ENCODE results near the gene MACROD2. TPM values are rescaled to one million over a fixed set of nuclear protein-coding genes. Genes with fewer than 3 reads are reported as not detected.

Gene MACROD2
- total and polyA plus RNA-seq, 2 of the 4 experiments (the other 2 are of a cell fraction), result not detected

GRCh38 chr20:14948416-14948815 is 953.1 kb downstream of the MACROD2 start:
- WGBS, 2 experiments (ENCODE audit: extremely low coverage in 2 of 2, insufficient read length in 1 of 2), result no CpG with 5 or more reads among the region's 3 CpGs
- no peaks in the 10 kb centered on the region for H3K79me1 ChIP-seq (ENCODE audit: low read depth in 1 of 2, low read length in 2 of 2)
- H4K20me1 ChIP-seq (ENCODE audit: insufficient read depth, low read length), result no peaks in the 10 kb centered on the region
- no peak overlapping the region for H2BK120ac ChIP-seq (ENCODE audit: low read depth, low read length)
- in situ Hi-C loops (cut with MboI; ENCODE audit: low sequenced_read_pairs) (no loop called here), intact Hi-C loops (cut with micrococcal nuclease) (no loop called here), dilution Hi-C loops (cut with HindIII; ENCODE audit: low sequenced_read_pairs, unreplicated experiment) (no loop called here)
- H3K56ac ChIP-seq (ENCODE audit: extremely low read depth, insufficient read depth, low read length), result no peak overlapping the region
- H3K9me3 ChIP-seq (ENCODE audit: control insufficient read depth, insufficient read depth, low read length), result peaks cover 5% of the 10 kb centered on the region; the same call in 1 of the 2 replicates
- H3K27me3 ChIP-seq (ENCODE audit: control insufficient read depth, insufficient read depth, low read length), result no peaks in the 10 kb centered on the region
- H3K9ac ChIP-seq (ENCODE audit: low read depth, low read length), result no peak overlapping the region
- no peak for TF ChIP-seq POLR2A (IDR thresholded peaks at IDR 0.05; ENCODE audit: low read depth, low read length)
- no peak for TF ChIP-seq FOS (IDR thresholded peaks at IDR 0.05; ENCODE audit: low read depth, low read length)
- TF ChIP-seq BHLHE40 (IDR thresholded peaks at IDR 0.05; ENCODE audit: low read depth, low read length), result no peak
- TF ChIP-seq MXI1 (IDR thresholded peaks at IDR 0.05; ENCODE audit: borderline replicate concordance, low read depth, low read length), result no peak
- no peak for TF ChIP-seq RFX5 (IDR thresholded peaks at IDR 0.05; ENCODE audit: low read depth, low read length)
- no peak for TF ChIP-seq NFE2L2 (IDR thresholded peaks at IDR 0.05; ENCODE audit: low read depth, low read length)
- no peak overlapping the region for H2BK20ac ChIP-seq (ENCODE audit: low read depth, low read length)
- no peak overlapping the region for H3K23ac ChIP-seq (ENCODE audit: low read depth, low read length)
- ChIA-PET POLR2A (ENCODE audit: unreplicated experiment) (no interaction called here), CTCF (no interaction called here)
- H4K91ac ChIP-seq (ENCODE audit: insufficient read depth, low read depth, low read length), result no peak overlapping the region
- H2AK9ac ChIP-seq (replicated peaks; ENCODE audit: low read depth, low read length, poor library complexity), result no peak overlapping the region
- H3K4me3 ChIP-seq (ENCODE audit: insufficient read depth, low read depth, low read length), result no peak overlapping the region
- no peak overlapping the region for H4K8ac ChIP-seq (ENCODE audit: low read depth in 2 of 2, low read length in 2 of 2)
- no peak overlapping the region for H3K4ac ChIP-seq (ENCODE audit: low read depth, low read length)
- no peak overlapping the region for H3K18ac ChIP-seq (ENCODE audit: low read depth, low read length)
- ATAC-seq (ENCODE audit: low read depth) (no peak), DNase-seq (no peak)
- H3K27ac ChIP-seq (ENCODE audit: insufficient read depth, low read length), result no peak overlapping the region
- H3K36me3 ChIP-seq (ENCODE audit: control insufficient read depth, insufficient read depth, low read length), result no peaks in the 10 kb centered on the region
- H4K5ac ChIP-seq (ENCODE audit: low read depth, low read length), result no peak overlapping the region
- no peaks in the 10 kb centered on the region for H3K4me1 ChIP-seq (ENCODE audit: control insufficient read depth, insufficient read depth, low read length)
- H2BK5ac ChIP-seq (ENCODE audit: low read depth, low read length, poor library complexity, severe bottlenecking), result no peak overlapping the region
- BruUV-seq (replicated peaks), result no TSS peak
- no peak overlapping the region for H3K14ac ChIP-seq (replicated peaks; ENCODE audit: low read depth, low read length)
- no peak overlapping the region for H2AFZ ChIP-seq (replicated peaks; ENCODE audit: low read length, poor library complexity)
- no peaks in the 10 kb centered on the region for H3K9me1 ChIP-seq (ENCODE audit: insufficient read depth, low read length)
- no peak overlapping the region for H2AK5ac ChIP-seq (ENCODE audit: low read depth, low read length)
- no peak overlapping the region for H2BK15ac ChIP-seq (ENCODE audit: low read depth, low read length)
- no peak overlapping the region for H3K4me2 ChIP-seq (ENCODE audit: low read depth, low read length)

Measured in IMR-90 (cell line).